ENCODE results near the gene RASSF3. TPM values are rescaled to one million over a fixed set of nuclear protein-coding genes. Genes with fewer than 3 reads are reported as not detected.

RASSF3 gene
- total RNA-seq, 1 donor from 2014 or later = 96.5 TPM

- H3K27ac ChIP-seq = peak overlapping the region; percentile 43
- H3K4me1 ChIP-seq = peaks cover 22% of the 10 kb centered on the region
- H3K36me3 ChIP-seq = no peaks in the 10 kb centered on the region
- no peaks in the 10 kb centered on the region for H3K9me3 ChIP-seq
- no peak for DNase-seq
- H3K4me3 ChIP-seq = peak overlapping the region; percentile 23
- TF ChIP-seq CTCF (IDR thresholded peaks at IDR 0.05) = no peak
- intact Hi-C loops (cut with DNase I) = no loop called here
- H3K27me3 ChIP-seq = no peaks in the 10 kb centered on the region
- ATAC-seq = peak; percentile 41
These were observed 26.4 kb upstream of the RASSF3 start for GRCh38 chr12:64583771-64584421.

- H3K4me1 ChIP-seq = peaks cover 22% of the 10 kb centered on the region
- no peaks in the 10 kb centered on the region for H3K9me3 ChIP-seq
- H3K27me3 ChIP-seq = no peaks in the 10 kb centered on the region
- no peak for TF ChIP-seq CTCF (IDR thresholded peaks at IDR 0.05)
- ATAC-seq (peak; percentile 81), DNase-seq (no peak)
- intact Hi-C loops (cut with DNase I) = no loop called here
- H3K4me3 ChIP-seq = no peak overlapping the region
- no peaks in the 10 kb centered on the region for H3K36me3 ChIP-seq
- H3K27ac ChIP-seq = no peak overlapping the region
These were observed 25.2 kb upstream of the RASSF3 start for GRCh38 chr12:64585104-64585503.

GRCh38 chr12:64587447-64587846, 22.8 kb upstream of the RASSF3 start:
- H3K27ac ChIP-seq = no peak overlapping the region
- TF ChIP-seq CTCF (IDR thresholded peaks at IDR 0.05) = no peak
- DNase-seq (no peak), ATAC-seq (no peak)
- H3K4me3 ChIP-seq = no peak overlapping the region
- peaks cover 22% of the 10 kb centered on the region for H3K4me1 ChIP-seq
- intact Hi-C loops (cut with DNase I) = no loop called here
- H3K36me3 ChIP-seq = no peaks in the 10 kb centered on the region
- no peaks in the 10 kb centered on the region for H3K9me3 ChIP-seq
- H3K27me3 ChIP-seq = no peaks in the 10 kb centered on the region

DNA sequence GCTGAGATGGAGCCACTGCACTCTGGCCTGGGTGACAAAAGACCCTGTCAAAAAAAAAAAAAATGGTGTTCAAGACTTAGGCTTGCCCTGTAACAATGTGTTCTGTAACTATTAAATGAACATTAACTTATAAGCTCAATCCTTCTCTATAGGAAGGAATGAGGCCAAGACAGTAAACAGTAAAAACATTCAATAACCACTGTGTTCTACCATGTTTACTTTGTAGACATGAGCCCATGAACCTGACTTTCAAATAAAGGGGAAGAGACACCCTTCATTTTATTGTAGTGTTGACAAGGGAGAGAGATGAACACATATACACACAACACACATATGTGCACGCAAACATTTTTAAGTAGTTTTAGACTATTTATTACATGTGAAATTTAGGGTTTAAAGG, 20.1 kb upstream of the RASSF3 start:
- no peaks in the 10 kb centered on the region for H3K36me3 ChIP-seq
- H3K4me1 ChIP-seq = no peaks in the 10 kb centered on the region
- H3K27ac ChIP-seq = no peak overlapping the region
- no peak for TF ChIP-seq CTCF (IDR thresholded peaks at IDR 0.05)
- DNase-seq = no peak
- no peak overlapping the region for H3K4me3 ChIP-seq
- no peaks in the 10 kb centered on the region for H3K27me3 ChIP-seq
- no peaks in the 10 kb centered on the region for H3K9me3 ChIP-seq
- no peak for ATAC-seq
- intact Hi-C loops (cut with DNase I) = no loop called here

DNA sequence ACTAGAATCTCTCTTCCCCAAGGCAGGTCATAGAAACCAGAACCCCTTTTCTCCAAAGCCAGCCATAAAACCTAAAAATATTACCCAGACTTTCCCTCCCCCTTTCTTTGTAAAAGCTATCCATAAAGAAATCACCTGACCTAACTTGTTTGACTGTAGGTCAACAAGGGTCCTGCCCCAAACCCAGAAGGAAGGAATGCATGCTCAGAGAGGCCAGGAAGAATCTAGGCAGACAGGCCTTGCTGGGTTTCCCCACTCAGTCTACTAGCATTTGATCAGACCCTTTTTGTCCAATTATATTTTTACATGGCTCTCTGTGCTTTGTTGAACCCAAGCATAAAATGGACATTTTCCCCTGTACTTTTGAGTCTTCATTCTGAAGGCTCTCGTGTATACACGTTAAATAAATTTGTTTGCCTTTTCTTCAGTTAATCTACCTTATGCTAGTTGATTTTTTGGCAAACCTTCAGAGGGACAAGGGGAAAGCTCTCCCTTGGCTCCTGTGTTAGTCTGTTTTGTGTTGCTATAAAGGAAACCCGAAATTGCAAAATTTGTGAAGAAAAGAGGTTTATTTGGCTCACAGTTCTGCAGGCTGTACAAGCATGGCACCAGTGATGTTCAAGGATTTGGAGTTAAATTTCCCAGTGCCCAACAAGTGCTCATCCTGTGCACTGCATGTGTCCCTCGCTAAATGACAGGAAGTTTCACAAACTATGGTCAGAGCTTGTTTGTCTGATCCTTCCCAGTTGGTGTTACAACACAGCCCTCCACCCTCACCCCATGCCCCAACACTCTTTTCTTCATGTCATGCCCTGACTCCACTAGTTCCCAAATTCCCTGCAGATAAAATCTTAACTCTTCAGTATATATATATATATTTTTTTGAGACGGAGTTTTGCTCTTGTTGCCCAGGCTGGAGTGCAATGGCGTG, 14.2 kb upstream of the RASSF3 start:
- ATAC-seq (peak; percentile 91), DNase-seq (no peak)
- intact Hi-C loops (cut with DNase I) = no loop called here
- TF ChIP-seq CTCF (IDR thresholded peaks at IDR 0.05) = no peak
- no peaks in the 10 kb centered on the region for H3K36me3 ChIP-seq
- no peaks in the 10 kb centered on the region for H3K27me3 ChIP-seq
- peaks cover 18% of the 10 kb centered on the region for H3K4me1 ChIP-seq
- no peak overlapping the region for H3K27ac ChIP-seq
- no peak overlapping the region for H3K4me3 ChIP-seq
- H3K9me3 ChIP-seq = no peaks in the 10 kb centered on the region

All from upper lobe of right lung (tissue), 1 donor.